ENCODE measurements around the gene LANCL2. TPM values are rescaled to one million over a fixed set of nuclear protein-coding genes. Genes with fewer than 3 reads are reported as not detected.

The LANCL2 gene
- 13.7 TPM for polyA plus RNA-seq (2013, experiment 1 of 4)
- polyA plus RNA-seq (2013, experiment 2 of 4) = 17.7 TPM
- polyA plus RNA-seq (2013, experiment 3 of 4) = 10.7 TPM
- polyA plus RNA-seq (2013, experiment 4 of 4) = 10.5 TPM

GRCh38 chr7:55365205-55365674 lies at the start of gene LANCL2:
Gene LANCL2, plus strand, starts transcription at chr7:55365337. Its CDS starts 689 bp downstream, at chr7:55366026.
- Histone ChIP-seq H3K9me3 (ENCODE audit: control insufficient read depth, low read length) (no peaks in the 10 kb centered on the region), H3K27me3 (ENCODE audit: control insufficient read depth, insufficient read depth, low read length, poor library complexity, severe bottlenecking) (no peaks in the 10 kb centered on the region), H3K36me3 (ENCODE audit: control insufficient read depth, insufficient read depth, low read length) (no peaks in the 10 kb centered on the region), H3K27ac (ENCODE audit: insufficient read depth, low read depth, low read length, poor library complexity, severe bottlenecking) (peak within 1 kb of the TSS; percentile 98), H3K4me1 (ENCODE audit: control insufficient read depth, insufficient read depth, low read length) (peaks cover 8% of the 10 kb centered on the region), H3K4me3 (ENCODE audit: insufficient read depth, low read depth, low read length) (peak within 1 kb of the TSS; percentile 100)
- WGBS, 2 experiments = 0% methylated on average over 27 of the region's 28 CpGs

- Histone ChIP-seq H3K27me3 (ENCODE audit: control insufficient read depth, insufficient read depth, low read length, poor library complexity, severe bottlenecking) (no peaks in the 10 kb centered on the region), H3K27ac (ENCODE audit: insufficient read depth, low read depth, low read length, poor library complexity, severe bottlenecking) (no peak overlapping the region), H3K4me1 (ENCODE audit: control insufficient read depth, insufficient read depth, low read length) (no peaks in the 10 kb centered on the region), H3K9me3 (ENCODE audit: control insufficient read depth, low read length) (no peaks in the 10 kb centered on the region), H3K4me3 (ENCODE audit: insufficient read depth, low read depth, low read length) (no peak overlapping the region), H3K36me3 (ENCODE audit: control insufficient read depth, insufficient read depth, low read length) (no peaks in the 10 kb centered on the region)
- 93 to 96% methylated on average over 5 of the region's 5 CpGs for WGBS, 2 experiments
These were observed 39.8 kb upstream of the LANCL2 start for GRCh38 chr7:55325371-55325792.

- Histone ChIP-seq H3K27ac (ENCODE audit: insufficient read depth, low read depth, low read length, poor library complexity, severe bottlenecking) (no peak overlapping the region), H3K27me3 (ENCODE audit: control insufficient read depth, insufficient read depth, low read length, poor library complexity, severe bottlenecking) (no peaks in the 10 kb centered on the region), H3K9me3 (ENCODE audit: control insufficient read depth, low read length) (no peaks in the 10 kb centered on the region), H3K4me1 (ENCODE audit: control insufficient read depth, insufficient read depth, low read length) (no peaks in the 10 kb centered on the region), H3K4me3 (ENCODE audit: insufficient read depth, low read depth, low read length) (no peak overlapping the region), H3K36me3 (ENCODE audit: control insufficient read depth, insufficient read depth, low read length) (no peaks in the 10 kb centered on the region)
- 93 to 95% methylated on average over 11 of the region's 11 CpGs for WGBS, 2 experiments
These were observed 38.9 kb upstream of the LANCL2 start for GRCh38 chr7:55326081-55326835.

- H3K36me3 ChIP-seq (ENCODE audit: control insufficient read depth, insufficient read depth, low read length) = no peaks in the 10 kb centered on the region
- no peak overlapping the region for H3K4me3 ChIP-seq (ENCODE audit: insufficient read depth, low read depth, low read length)
- WGBS, 2 experiments = 93 to 97% methylated on average over 7 of the region's 7 CpGs
- H3K27me3 ChIP-seq (ENCODE audit: control insufficient read depth, insufficient read depth, low read length, poor library complexity, severe bottlenecking) = no peaks in the 10 kb centered on the region
- no peak overlapping the region for H3K27ac ChIP-seq (ENCODE audit: insufficient read depth, low read depth, low read length, poor library complexity, severe bottlenecking)
- no peaks in the 10 kb centered on the region for H3K4me1 ChIP-seq (ENCODE audit: control insufficient read depth, insufficient read depth, low read length)
- no peaks in the 10 kb centered on the region for H3K9me3 ChIP-seq (ENCODE audit: control insufficient read depth, low read length)
These were observed 38.1 kb upstream of the LANCL2 start for GRCh38 chr7:55326945-55327626.

- no peaks in the 10 kb centered on the region for H3K4me1 ChIP-seq (ENCODE audit: control insufficient read depth, insufficient read depth, low read length)
- H3K27ac ChIP-seq (ENCODE audit: insufficient read depth, low read depth, low read length, poor library complexity, severe bottlenecking) = no peak overlapping the region
- no peaks in the 10 kb centered on the region for H3K36me3 ChIP-seq (ENCODE audit: control insufficient read depth, insufficient read depth, low read length)
- no peaks in the 10 kb centered on the region for H3K9me3 ChIP-seq (ENCODE audit: control insufficient read depth, low read length)
- no peak overlapping the region for H3K4me3 ChIP-seq (ENCODE audit: insufficient read depth, low read depth, low read length)
- WGBS, 2 experiments = 93 to 94% methylated on average over 5 of the region's 5 CpGs
- no peaks in the 10 kb centered on the region for H3K27me3 ChIP-seq (ENCODE audit: control insufficient read depth, insufficient read depth, low read length, poor library complexity, severe bottlenecking)
These were observed 30.0 kb upstream of the LANCL2 start for GRCh38 chr7:55335151-55335550.

- Histone ChIP-seq H3K4me1 (ENCODE audit: control insufficient read depth, insufficient read depth, low read length) (no peaks in the 10 kb centered on the region), H3K27me3 (ENCODE audit: control insufficient read depth, insufficient read depth, low read length, poor library complexity, severe bottlenecking) (no peaks in the 10 kb centered on the region), H3K27ac (ENCODE audit: insufficient read depth, low read depth, low read length, poor library complexity, severe bottlenecking) (no peak overlapping the region), H3K9me3 (ENCODE audit: control insufficient read depth, low read length) (no peaks in the 10 kb centered on the region), H3K36me3 (ENCODE audit: control insufficient read depth, insufficient read depth, low read length) (no peaks in the 10 kb centered on the region), H3K4me3 (ENCODE audit: insufficient read depth, low read depth, low read length) (no peak overlapping the region)
- WGBS, 2 experiments = 89% methylated on average over 5 of the region's 5 CpGs
These were observed 29.4 kb upstream of the LANCL2 start for GRCh38 chr7:55335786-55336185.

GRCh38 chr7:55336540-55336939 lies 28.6 kb upstream of the LANCL2 start:
- Histone ChIP-seq H3K9me3 (ENCODE audit: control insufficient read depth, low read length) (no peaks in the 10 kb centered on the region), H3K27ac (ENCODE audit: insufficient read depth, low read depth, low read length, poor library complexity, severe bottlenecking) (no peak overlapping the region), H3K4me3 (ENCODE audit: insufficient read depth, low read depth, low read length) (no peak overlapping the region), H3K4me1 (ENCODE audit: control insufficient read depth, insufficient read depth, low read length) (no peaks in the 10 kb centered on the region), H3K36me3 (ENCODE audit: control insufficient read depth, insufficient read depth, low read length) (no peaks in the 10 kb centered on the region), H3K27me3 (ENCODE audit: control insufficient read depth, insufficient read depth, low read length, poor library complexity, severe bottlenecking) (no peaks in the 10 kb centered on the region)
- 81 to 82% methylated on average over 3 of the region's 3 CpGs for WGBS, 2 experiments

- WGBS, 2 experiments = 86 to 88% methylated on average over 7 to 8 of the region's 8 CpGs
- Histone ChIP-seq H3K36me3 (ENCODE audit: control insufficient read depth, insufficient read depth, low read length) (no peaks in the 10 kb centered on the region), H3K4me3 (ENCODE audit: insufficient read depth, low read depth, low read length) (no peak overlapping the region), H3K9me3 (ENCODE audit: control insufficient read depth, low read length) (no peaks in the 10 kb centered on the region), H3K4me1 (ENCODE audit: control insufficient read depth, insufficient read depth, low read length) (no peaks in the 10 kb centered on the region), H3K27me3 (ENCODE audit: control insufficient read depth, insufficient read depth, low read length, poor library complexity, severe bottlenecking) (no peaks in the 10 kb centered on the region), H3K27ac (ENCODE audit: insufficient read depth, low read depth, low read length, poor library complexity, severe bottlenecking) (no peak overlapping the region)
These were observed 25.8 kb upstream of the LANCL2 start for GRCh38 chr7:55339033-55340000.

- Histone ChIP-seq H3K27me3 (ENCODE audit: control insufficient read depth, insufficient read depth, low read length, poor library complexity, severe bottlenecking) (no peaks in the 10 kb centered on the region), H3K27ac (ENCODE audit: insufficient read depth, low read depth, low read length, poor library complexity, severe bottlenecking) (no peak overlapping the region), H3K4me1 (ENCODE audit: control insufficient read depth, insufficient read depth, low read length) (no peaks in the 10 kb centered on the region), H3K9me3 (ENCODE audit: control insufficient read depth, low read length) (no peaks in the 10 kb centered on the region), H3K36me3 (ENCODE audit: control insufficient read depth, insufficient read depth, low read length) (no peaks in the 10 kb centered on the region), H3K4me3 (ENCODE audit: insufficient read depth, low read depth, low read length) (no peak overlapping the region)
- 93 to 94% methylated on average over 27 of the region's 27 CpGs for WGBS, 2 experiments
These were observed 22.8 kb upstream of the LANCL2 start for GRCh38 chr7:55342216-55342871.

Data from ectodermal cell (in vitro differentiated cells).